ENCODE results near the gene CAMK1D. TPM values are rescaled to one million over a fixed set of nuclear protein-coding genes. Genes with fewer than 3 reads are reported as not detected.
A peak's percentile ranks its signal among the peaks of the same experiment; 100 is the strongest.

The CAMK1D gene
- total and polyA plus RNA-seq, 8 donors = 1.4 to 26.9 (median 3.9) TPM

DNA sequence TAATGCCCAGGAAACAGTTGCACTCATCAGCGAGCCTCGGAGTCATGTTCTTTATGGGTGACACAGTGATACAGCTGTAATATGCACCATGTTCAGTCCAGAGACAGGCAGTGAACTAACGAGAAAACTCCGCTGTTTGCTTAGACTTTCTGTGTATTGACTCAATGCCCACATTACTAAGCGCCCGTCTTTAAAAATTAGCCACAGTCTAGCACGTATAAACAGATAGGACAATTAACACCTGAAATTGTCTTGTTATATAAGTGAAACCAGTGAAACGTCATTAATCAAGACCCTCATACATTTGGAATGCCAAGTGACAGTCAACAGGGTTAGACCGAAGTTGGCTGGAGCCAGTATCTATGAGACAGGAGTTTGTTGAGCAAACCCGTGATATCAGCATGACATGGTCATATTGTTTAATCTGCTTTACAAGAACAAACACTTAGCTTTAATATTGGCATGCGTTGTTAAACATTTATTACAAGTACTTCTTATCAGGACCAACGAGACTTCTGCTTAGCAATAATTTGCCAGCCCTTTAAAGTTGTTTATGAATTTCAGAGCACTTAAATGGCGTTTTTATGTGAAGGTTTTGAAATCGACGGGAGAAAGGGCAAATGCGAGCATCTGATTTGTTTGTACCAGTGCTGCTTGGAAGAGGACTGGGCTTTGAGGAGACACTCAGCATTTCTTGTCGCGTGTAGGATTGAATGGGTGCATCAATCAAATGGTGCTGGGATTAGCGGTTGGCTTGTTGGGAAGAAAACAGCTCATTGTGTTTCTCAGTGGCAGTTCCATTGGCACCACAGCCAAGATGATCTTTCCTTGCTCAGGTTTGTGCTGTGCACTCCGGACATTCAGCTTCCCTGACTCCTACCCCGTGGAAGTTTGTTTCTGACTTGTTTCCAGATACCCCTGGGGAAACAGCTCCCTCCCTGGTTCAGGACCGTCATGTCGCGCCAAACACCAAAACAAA lies 56.3 kb downstream of the CAMK1D start:
- H3K36me3 ChIP-seq = no peaks in the 10 kb centered on the region
- H3K4me1 ChIP-seq = peaks cover 0 to 24% (median 13%) of the 10 kb centered on the region in 4 donors
- intact Hi-C loops (cut with DNase I; ENCODE audit: low total_unique reads) = no loop called here
- no peak overlapping the region for H3K27ac ChIP-seq
- WGBS, 5 donors = 31 to 57% (median 39%) methylated on average over 24 of the region's 24 CpGs
- DNase-seq = peak in 1 of 2 donors; percentile 61
- TF ChIP-seq CTCF (IDR thresholded peaks at IDR 0.05) = no peak
- peak in 1 of 3 donors; percentile 16 for TF ChIP-seq POLR2AphosphoS5 (IDR thresholded peaks at IDR 0.05)
- peak overlapping the region in 1 of 4 donors; percentile 5 for H3K4me3 ChIP-seq
- no peaks in the 10 kb centered on the region for H3K9me3 ChIP-seq
- H3K27me3 ChIP-seq = peaks cover 0 to 51% (median 17%) of the 10 kb centered on the region in 3 donors

DNA sequence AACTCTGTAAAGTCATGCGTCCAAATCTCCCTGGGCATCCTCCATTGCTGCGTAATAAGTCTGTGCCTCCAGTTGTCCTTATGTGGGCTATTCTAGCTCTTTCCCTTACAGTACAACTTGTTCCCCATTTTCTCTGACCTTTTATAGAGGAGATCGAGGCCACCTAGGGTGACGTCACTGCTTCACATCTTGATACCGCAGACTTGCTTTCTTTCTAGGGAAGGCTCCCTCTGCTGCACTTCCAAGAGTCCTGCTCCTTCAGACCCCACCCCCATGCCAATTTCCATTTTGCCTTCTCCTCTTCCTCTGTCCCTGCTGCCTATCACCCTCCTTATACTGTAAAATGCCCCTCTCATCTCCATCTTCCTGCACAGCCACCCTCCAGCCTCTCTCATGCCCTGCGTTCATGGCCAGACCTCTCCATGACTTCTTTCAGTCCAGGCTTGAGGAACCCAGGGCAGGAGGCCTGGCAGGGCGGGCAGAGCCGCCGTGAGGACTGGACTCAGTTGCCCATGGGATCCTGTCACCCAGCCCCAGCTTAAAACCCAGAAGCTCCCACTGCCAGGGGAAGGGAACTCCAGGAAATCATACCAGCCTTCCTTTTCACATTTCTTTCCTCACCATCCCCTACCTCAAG lies 57.5 kb downstream of the CAMK1D start:
- TF ChIP-seq CTCF (IDR thresholded peaks at IDR 0.05) (no peak), POLR2A (IDR thresholded peaks at IDR 0.05) (no peak), EP300 (IDR thresholded peaks at IDR 0.05) (no peak), POLR2AphosphoS5 (IDR thresholded peaks at IDR 0.05) (no peak)
- Histone ChIP-seq H3K9me3 (no peaks in the 10 kb centered on the region), H3K4me3 (no peak overlapping the region), H3K27me3 (peaks cover 0 to 46% (median 16%) of the 10 kb centered on the region in 3 donors), H3K27ac (no peak overlapping the region), H3K4me1 (peaks cover 0 to 24% (median 13%) of the 10 kb centered on the region in 4 donors), H3K36me3 (no peaks in the 10 kb centered on the region)
- intact Hi-C loops (cut with DNase I; ENCODE audit: low total_unique reads) = no loop called here
- DNase-seq = peak in 1 of 2 donors; percentile 30
- 73 to 87% (median 83%) methylated on average over 9 of the region's 9 CpGs for WGBS, 5 donors

- TF ChIP-seq EP300 (IDR thresholded peaks at IDR 0.05) = no peak
- TF ChIP-seq CTCF (IDR thresholded peaks at IDR 0.05) = no peak
- TF ChIP-seq POLR2AphosphoS5 (IDR thresholded peaks at IDR 0.05) = no peak
- no peak for TF ChIP-seq POLR2A (IDR thresholded peaks at IDR 0.05)
- 87 to 91% (median 89%) methylated on average over 8 of the region's 8 CpGs for WGBS, 5 donors
- intact Hi-C loops (cut with DNase I; ENCODE audit: low total_unique reads) = no loop called here
- no peak overlapping the region for H3K4me3 ChIP-seq
- H3K9me3 ChIP-seq = no peaks in the 10 kb centered on the region
- H3K36me3 ChIP-seq = no peaks in the 10 kb centered on the region
- H3K27ac ChIP-seq = no peak overlapping the region
- H3K4me1 ChIP-seq = peaks cover 0 to 24% (median 13%) of the 10 kb centered on the region in 4 donors
- DNase-seq = no peak
- peaks cover 0 to 32% (median 7%) of the 10 kb centered on the region in 3 donors for H3K27me3 ChIP-seq
Measured at GRCh38 chr10:12408472-12408871, 59.1 kb downstream of the CAMK1D start.

DNA sequence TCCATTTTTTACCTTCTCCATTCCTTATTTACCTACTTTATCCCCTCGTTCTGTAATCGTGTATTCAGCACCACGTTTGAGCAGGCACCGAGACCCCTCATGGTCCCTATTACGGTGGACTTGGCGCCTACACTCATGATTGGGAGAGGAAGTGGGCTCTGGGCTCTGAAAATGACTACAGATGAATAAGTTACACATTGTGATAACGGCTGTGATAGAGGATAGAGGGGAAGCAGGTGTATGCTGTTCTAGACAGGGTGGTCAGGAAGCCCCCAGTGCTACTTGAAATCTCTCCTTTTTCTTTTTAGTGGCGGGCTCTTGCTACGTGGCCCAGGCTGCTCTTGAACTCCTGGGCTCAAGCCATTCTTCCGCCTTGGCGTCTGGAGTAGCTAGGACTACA lies 59.8 kb downstream of the CAMK1D start:
- H3K36me3 ChIP-seq = no peaks in the 10 kb centered on the region
- no peak overlapping the region for H3K4me3 ChIP-seq
- peaks cover 0 to 24% (median 13%) of the 10 kb centered on the region in 4 donors for H3K4me1 ChIP-seq
- H3K27ac ChIP-seq = no peak overlapping the region
- H3K27me3 ChIP-seq = peaks cover 0 to 25% (median 7%) of the 10 kb centered on the region in 3 donors
- intact Hi-C loops (cut with DNase I; ENCODE audit: low total_unique reads) = no loop called here
- TF ChIP-seq EP300 (IDR thresholded peaks at IDR 0.05) (no peak), POLR2A (IDR thresholded peaks at IDR 0.05) (no peak), CTCF (IDR thresholded peaks at IDR 0.05) (no peak), POLR2AphosphoS5 (IDR thresholded peaks at IDR 0.05) (no peak)
- 85 to 94% (median 91%) methylated on average over 11 of the region's 11 CpGs for WGBS, 5 donors
- no peaks in the 10 kb centered on the region for H3K9me3 ChIP-seq
- no peak for DNase-seq

Measured in stomach (tissue), 9 donors.